LHCN-M2 (cell line): ENCODE measurements around the gene TRIM59. TPM values are rescaled to one million over a fixed set of nuclear protein-coding genes. Genes with fewer than 3 reads are reported as not detected.
"Not testable (repeated sequence)": the region's sequence is repeated elsewhere in the genome, so short reads cannot be mapped to it uniquely, and the experiment has no call there.

Experiments used
- DNase-seq: peaks from one replicate; pipeline ENCODE4 v3.0.0-alpha.2; 2012; ENCODE audit warnings: low read depth
- total RNA-seq: library from RNA; depleted of rRNA; stranded (reverse); fragments of >200 nt; gene quantifications from 2 replicates; pipeline ENCODE4 v1.2.3, GENCODE V29; 2014

The TRIM59 gene
- total RNA-seq, 1 experiment from 2014 or later = 45.5 TPM

DNA sequence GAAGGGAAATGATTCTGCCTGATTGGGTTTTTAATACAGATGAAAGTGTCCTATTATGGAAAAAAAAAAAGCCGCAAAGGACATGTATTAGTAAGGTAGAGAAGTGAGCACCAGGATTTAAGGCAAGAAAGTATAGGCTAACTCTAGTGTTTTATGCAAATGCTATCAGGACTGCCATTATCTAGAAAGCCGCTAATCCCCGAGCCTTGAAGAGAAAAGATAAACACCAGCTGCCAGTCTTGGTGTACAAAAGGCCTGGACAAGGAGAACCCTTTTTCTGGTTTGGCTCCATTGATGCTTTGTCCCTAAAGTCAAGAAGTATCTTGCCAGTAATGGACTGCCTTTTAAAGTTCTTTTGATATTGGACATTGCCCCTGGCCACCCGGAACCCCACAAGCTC lies 8.6 kb upstream of the TRIM59 start:
- DNase-seq = no peak

DNA sequence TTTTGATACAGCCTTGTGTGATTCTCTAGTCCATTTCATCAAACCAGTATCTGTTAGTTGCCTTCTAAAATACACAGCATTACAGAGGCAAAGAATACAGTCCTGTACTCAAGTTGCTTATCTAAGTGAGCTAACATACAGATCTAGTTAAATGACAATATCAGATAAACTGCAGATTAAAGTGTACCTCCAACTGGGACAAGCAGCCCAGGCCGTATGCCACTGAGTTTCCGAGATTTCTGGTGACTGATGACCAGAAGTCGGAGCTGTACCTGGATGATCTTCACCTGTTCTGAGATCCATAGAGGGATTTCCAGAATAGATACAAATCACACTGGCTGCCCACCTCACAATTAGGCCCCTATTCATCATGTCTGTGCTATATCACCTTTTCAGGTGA lies 6.3 kb upstream of the TRIM59 start:
- DNase-seq = no peak

DNA sequence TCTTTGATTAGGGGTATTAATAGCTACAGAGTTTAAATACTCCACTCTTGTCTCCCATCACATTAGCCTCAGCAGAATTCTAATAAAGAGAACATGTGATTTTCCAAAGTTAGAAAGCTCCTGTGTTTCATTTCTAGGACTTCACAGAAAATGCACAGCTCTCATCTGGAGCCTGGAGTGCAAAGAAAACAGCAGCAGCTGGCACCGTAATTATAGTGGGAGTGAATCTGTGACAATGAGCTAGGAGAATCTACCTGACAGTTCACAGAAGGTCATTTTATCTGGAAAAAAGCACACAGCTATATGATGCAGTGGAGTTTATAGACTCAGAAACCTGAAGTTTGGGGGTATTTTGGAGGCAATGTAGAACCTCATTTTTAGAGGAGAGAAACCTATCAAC lies 5.4 kb upstream of the TRIM59 start:
- no peak for DNase-seq

- DNase-seq = not testable (repeated sequence)
Measured at GRCh38 chr3:160452251-160452650, 2.7 kb upstream of the TRIM59 start.

GRCh38 chr3:160451602-160452001 lies 2.0 kb upstream of the TRIM59 start:
- no peak for DNase-seq

DNA sequence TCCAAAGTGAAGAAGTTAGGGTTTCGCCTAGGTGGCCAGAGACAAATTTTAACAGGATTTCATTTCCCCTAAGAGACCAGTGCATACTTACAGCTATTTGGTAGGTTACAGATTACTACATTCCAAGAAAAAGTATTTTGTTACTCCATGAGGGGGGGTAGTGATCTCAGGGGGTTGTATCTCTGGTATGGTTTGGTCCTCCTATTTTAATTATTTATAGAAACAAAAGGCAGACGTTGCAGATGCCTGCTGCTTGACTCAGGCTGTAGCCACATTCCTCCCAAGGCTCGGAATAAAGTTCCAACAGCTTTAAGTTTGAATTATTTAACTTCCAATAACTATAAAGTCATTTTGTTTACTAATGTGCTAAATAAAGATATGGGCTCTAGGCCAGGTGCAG lies 1.3 kb upstream of the TRIM59 start:
- DNase-seq = peak; percentile 85

GRCh38 chr3:160448845-160449635 lies 546 bp downstream of the TRIM59 start:
- peak; percentile 72 for DNase-seq

DNA sequence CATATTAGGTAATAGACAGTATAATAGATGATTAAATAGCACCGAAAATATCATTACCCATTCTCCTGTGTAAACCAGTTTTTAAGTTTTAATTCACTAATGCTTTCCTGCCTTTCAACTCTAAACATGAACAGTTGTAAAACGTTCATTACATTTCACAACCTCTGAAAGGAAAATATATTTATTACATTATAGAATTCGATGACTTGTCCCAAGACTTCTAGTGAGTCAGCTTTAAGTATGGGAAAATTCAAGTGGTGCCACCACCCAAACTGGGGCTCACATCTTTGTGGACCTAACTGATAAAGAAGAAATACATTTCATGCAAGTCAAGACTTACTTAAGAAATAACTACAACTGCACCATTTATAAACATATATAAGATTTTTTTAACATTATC lies 2.0 kb downstream of the TRIM59 start:
- peak; percentile 40 for DNase-seq

DNA sequence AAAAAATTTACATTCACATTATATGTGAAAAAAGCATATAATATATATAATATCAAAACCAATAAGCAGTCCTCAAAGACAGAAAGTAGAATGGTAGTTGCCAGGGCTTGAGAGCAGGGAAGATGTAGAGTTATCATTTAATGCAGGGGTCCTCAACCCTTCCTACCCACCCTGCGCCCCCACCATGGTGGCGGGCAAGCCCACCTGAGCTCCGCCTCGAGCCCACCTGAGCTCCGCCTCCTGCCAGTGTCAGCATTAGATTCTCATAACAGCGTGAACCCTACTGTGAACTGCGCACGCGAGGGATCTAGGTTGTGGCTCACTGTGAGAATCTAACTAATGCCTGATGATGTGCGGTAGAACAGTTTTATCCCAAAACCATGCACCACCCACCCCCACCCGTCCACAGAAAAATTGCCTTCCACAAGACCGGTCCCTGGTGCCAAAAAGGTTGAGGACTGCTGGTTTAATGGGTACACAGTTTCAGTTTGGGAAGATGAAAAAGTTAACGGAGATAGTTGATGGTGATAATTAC lies 3.0 kb downstream of the TRIM59 start:
- DNase-seq = no peak

DNA sequence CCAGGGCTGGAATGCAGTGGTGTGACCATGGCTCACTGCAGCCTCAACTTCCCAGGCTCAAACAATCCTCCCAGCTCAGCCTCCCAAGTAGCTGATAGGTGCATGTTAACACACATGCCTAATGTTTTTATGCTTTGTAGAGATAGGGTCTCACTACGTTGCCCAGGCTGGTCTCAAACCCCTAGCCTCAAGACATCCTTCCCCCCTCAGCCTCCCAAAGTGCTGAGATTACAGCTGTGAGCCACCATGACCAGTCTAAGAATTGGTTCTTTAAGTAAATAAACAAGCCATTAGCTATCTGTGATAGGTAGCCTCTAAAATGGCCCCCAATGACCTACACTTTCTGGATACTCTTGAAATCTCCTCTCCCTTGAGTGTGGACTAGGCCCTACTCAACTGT lies 3.7 kb downstream of the TRIM59 start:
- DNase-seq = no peak

GRCh38 chr3:160444411-160444810 lies 5.2 kb downstream of the TRIM59 start:
- DNase-seq = no peak

GRCh38 chr3:160440687-160441086 lies 8.9 kb downstream of the TRIM59 start:
- DNase-seq = no peak

DNA sequence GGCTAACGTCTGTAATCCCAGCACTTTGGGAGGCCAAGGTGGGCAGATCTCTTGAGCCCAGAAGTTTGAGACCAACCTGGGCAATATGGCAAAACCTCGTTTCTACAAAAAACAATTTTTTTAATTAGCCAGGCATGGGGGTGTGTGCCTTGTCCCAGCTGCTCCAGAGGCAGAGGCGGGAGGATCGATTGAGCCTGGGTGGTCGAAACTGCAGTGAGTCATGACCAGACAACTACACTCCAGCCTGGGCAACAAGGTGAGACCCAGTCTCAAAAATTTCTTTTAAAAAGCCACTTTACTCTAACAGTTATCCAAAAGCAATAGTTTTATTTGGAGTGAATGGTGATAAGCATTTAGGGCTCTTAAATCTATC lies 12.5 kb downstream of the TRIM59 start:
- DNase-seq = no peak

- DNase-seq = no peak
Measured at GRCh38 chr3:160435747-160436146, 13.8 kb downstream of the TRIM59 start.

DNA sequence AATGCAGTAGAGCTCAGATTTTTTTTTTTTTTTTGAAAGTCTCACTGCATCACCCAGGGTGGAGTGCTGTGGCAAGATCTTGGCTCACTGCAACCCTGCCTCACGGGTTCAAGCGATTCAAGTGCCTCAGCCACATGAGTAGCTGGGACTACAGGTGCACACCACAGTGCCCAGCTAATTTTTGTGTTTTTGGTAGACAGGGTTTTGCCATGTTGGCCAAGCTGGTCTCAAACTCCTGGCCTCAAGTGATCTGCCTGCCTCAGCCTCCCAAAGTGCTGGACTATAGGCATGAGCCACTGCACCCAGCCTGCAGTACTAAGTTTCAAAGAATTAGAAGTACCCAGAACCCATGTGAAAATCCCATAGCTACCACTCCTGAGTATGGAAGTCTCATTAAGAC lies 14.5 kb downstream of the TRIM59 start:
- no peak for DNase-seq

GRCh38 chr3:160434071-160434470 lies 15.5 kb downstream of the TRIM59 start:
- DNase-seq = no peak

- no peak for DNase-seq
Measured at GRCh38 chr3:160427832-160428424, 21.7 kb downstream of the TRIM59 start.

DNA sequence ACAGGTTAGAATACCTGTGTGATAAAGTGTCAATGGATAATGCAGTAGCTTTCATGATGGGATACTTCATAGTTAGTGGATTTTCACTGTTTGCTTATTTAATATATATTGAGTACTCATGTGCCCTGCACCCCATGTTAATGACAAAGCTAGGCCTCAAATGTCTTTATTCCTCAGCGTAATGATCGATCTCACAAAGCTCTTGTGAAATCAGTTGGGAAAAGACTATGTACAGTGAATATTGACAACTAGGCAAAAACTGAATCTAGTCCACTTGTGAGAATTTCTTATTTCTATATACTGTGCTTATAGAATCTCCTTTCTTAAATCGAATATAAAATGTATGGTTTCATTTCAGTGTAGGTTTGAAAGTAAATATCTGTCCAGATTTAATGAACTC lies 32.3 kb downstream of the TRIM59 start:
- DNase-seq = no peak

GRCh38 chr3:160413613-160414248 lies 35.9 kb downstream of the TRIM59 start:
- peak; percentile 78 for DNase-seq

DNA sequence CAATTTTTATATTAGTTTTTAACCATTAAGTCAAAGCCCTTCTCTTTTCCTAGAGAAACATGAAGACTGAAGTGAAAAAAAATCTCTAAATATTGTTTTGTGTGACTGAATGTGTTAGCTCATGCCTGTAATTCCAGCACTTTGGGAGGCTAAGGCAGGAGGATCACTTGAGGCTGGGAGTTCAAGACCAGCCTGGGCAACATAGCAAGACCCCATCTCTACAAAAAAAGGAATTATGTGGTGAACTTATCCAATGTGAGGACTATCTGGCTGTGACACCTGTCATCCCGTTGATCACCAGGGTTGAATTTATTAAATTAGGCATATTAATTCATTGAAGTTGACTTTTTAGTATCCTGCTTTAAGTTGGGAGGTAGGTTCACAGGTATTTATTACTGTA lies 37.1 kb downstream of the TRIM59 start:
- DNase-seq = no peak

DNA sequence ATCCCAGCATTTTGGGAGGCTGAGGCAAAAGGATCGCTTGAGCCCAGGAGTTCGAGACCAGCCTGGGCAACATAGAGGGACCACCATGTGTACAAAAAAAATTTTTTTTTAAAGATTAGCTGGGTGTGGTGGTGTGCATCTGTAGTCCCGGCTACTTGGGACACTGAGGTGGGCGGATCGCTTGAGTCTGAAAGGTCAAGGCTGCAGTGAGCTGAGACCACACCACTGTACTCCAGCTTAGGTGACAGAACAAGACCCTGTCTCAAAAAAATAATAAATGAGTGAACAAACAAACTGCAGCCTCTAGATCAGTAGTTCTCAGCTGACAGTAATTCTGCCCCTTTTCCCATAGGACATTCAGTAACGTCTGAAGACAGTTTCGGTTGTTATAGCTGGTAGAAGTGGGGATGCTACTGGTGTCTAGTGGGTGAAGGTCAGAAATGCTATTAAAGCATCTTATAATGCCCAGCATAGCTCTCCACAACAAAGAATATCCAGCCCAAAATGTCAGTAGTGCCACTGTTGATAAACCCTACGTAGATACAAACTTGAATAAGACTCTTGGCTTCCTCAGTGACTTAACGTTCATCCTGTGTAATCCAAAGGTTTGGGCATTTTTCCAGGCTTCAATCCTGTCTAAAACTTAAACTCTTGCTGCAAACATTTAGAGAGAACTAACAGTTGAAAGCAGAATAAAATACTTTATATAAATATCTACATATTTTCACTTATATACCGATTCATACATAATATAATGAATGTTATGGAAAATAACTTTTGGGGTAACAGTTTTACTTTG lies 39.6 kb downstream of the TRIM59 start:
- no peak for DNase-seq
